OCI-LY7 (cell line): Measurements from ENCODE around the gene ZC3H4. TPM values are rescaled to one million over a fixed set of nuclear protein-coding genes. Genes with fewer than 3 reads are reported as not detected.
"Not testable (repeated sequence)": the region's sequence is repeated elsewhere in the genome, so short reads cannot be mapped to it uniquely, and the experiment has no call there.

ENCODE experiments used
- BruUV-seq: library from RNA; stranded (reverse); fragments of 400-500 nt; replicated peaks from 2 replicates; lab custom pipeline; 2021; lab: Mats Ljungman, UMichigan
- CTCF ChIA-PET: fragments of 300-600 bp; sonication (Branson Sonifier 250); formaldehyde crosslinking; loops from one replicate; lab custom pipeline; 2022; ENCODE audit warnings: antibody characterized with exemption; ENCODE audit not compliant: unreplicated experiment; lab: Charles Lee
- POLR2A ChIA-PET: fragments of 300-600 bp; sonication (Branson Sonifier 250); formaldehyde crosslinking; loops from one replicate; lab custom pipeline; 2022; ENCODE audit warnings: antibody characterized with exemption; lab: Charles Lee
- DNase-seq: peaks from one replicate; pipeline ENCODE4 v3.0.0-alpha.2; 2015; ENCODE audit warnings: low spot score
- H2AFZ ChIP-seq: fragments of 200-600 bp; sonication (generic), shearing (Covaris generic); 2 replicates; pipeline ENCODE4 v1.6.1; 2014; ENCODE audit warnings: mild to moderate bottlenecking, antibody characterized with exemption, low read length, moderate library complexity
- H3K27ac ChIP-seq: fragments of 200-600 bp; sonication (generic); 2 replicates; pipeline ENCODE4 v1.5.1; 2014; ENCODE audit warnings: mixed run types, low read depth, mild to moderate bottlenecking, moderate library complexity, low read length, inconsistent platforms; ENCODE audit not compliant: poor library complexity, severe bottlenecking
- H3K36me3 ChIP-seq: fragments of 200-600 bp; sonication (generic); 2 replicates; pipeline ENCODE4 v1.6.1; 2014; ENCODE audit warnings: mild to moderate bottlenecking, antibody characterized with exemption, low read length, moderate library complexity, mixed read lengths; ENCODE audit not compliant: insufficient read depth
- H3K4me1 ChIP-seq: fragments of 200-600 bp; sonication (generic); 2 replicates; pipeline ENCODE4 v1.5.1; 2014; ENCODE audit warnings: mild to moderate bottlenecking, low read length; ENCODE audit not compliant: insufficient read depth, poor library complexity, severe bottlenecking
- H3K4me2 ChIP-seq: fragments of 200-600 bp; sonication (generic); 2 replicates; pipeline ENCODE4 v1.6.1; 2014; ENCODE audit warnings: mild to moderate bottlenecking, low read length
- H3K4me3 ChIP-seq: fragments of 200-600 bp; sonication (generic); 2 replicates; pipeline ENCODE4 v1.5.1; 2014; ENCODE audit warnings: mild to moderate bottlenecking, low read depth, low read length; ENCODE audit not compliant: poor library complexity, severe bottlenecking
- H3K79me2 ChIP-seq: fragments of 200-600 bp; sonication (generic); 2 replicates; pipeline ENCODE4 v1.6.1; 2016; ENCODE audit warnings: low read depth, mild to moderate bottlenecking, low read length, moderate library complexity, mixed read lengths; ENCODE audit not compliant: insufficient read depth
- H3K9me2 ChIP-seq: fragments of 200-600 bp; sonication (generic); 2 replicates; pipeline ENCODE4 v1.6.1; 2016; ENCODE audit warnings: mild to moderate bottlenecking, low read length, mixed read lengths; ENCODE audit not compliant: insufficient read depth
- H3K9me3 ChIP-seq: fragments of 200-600 bp; sonication (generic); 2 replicates; pipeline ENCODE4 v1.6.1; 2014; ENCODE audit warnings: mild to moderate bottlenecking, mixed run types, low read length, mixed read lengths
- H4K20me1 ChIP-seq: fragments of 200-600 bp; sonication (generic); 2 replicates; pipeline ENCODE4 v1.6.1; 2014; ENCODE audit warnings: mild to moderate bottlenecking, antibody characterized with exemption, low read length, moderate library complexity, mixed read lengths; ENCODE audit not compliant: insufficient read depth
- EZH2phosphoT487 ChIP-seq: fragments of 200-600 bp; sonication (generic); IDR thresholded peaks from 2 replicates; pipeline ENCODE4 v1.6.1; 2018; ENCODE audit warnings: low read depth, borderline replicate concordance, mild to moderate bottlenecking, mixed run types, antibody characterized with exemption, low read length, moderate library complexity, mixed read lengths
- intact Hi-C: fragments of 100-400 bp; cut with micrococcal nuclease; formaldehyde crosslinking; loops from one replicate; pipeline ENCODE4 v1.10.0; 2022; ENCODE audit not compliant: unreplicated experiment
- total RNA-seq, 2 experiments: library from RNA; depleted of rRNA in 1 of 2; stranded (reverse); fragments of >200 nt in 1 of 2; shearing (Covaris generic) in 1 of 2; gene quantifications; 2 replicates each; pipeline ENCODE4 v1.2.3, GENCODE V29; 2014 to 2022
- TF ChIP-seq, protein P1 (sequence below): fragments of 200-600 bp; sonication (generic); conservative IDR thresholded peaks from 2 replicates; pipeline ENCODE4 v1.5.1; 2014; ENCODE audit warnings: mild to moderate bottlenecking, antibody characterized with exemption, low read length, moderate library complexity, mixed read lengths

Gene ZC3H4
- total RNA-seq, 2 experiments from 2014 or later = 23.0 to 76.8 TPM

DNA sequence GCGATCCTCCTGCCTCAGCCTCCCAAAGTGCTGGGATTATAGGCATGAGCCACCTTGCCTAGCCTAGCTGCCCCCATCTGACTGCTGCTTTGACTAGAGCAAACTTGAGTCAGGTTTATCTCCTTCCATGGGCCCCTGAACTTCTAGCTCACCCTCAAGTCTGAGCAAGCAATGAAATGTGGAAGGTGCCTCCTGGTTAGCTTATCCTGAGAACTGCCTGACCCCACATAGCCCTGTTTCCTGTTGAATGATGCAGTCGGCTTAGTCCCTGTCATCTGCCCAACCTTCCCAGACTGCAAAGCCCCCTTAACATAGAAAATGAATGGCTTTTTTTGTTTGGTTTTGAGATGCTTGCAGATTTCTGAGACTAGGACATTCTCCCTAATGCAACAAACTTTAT, 56.2 kb downstream of the ZC3H4 start:
- POLR2A ChIA-PET = no interaction called here
- no TSS peak for BruUV-seq
- no peaks in the 10 kb centered on the region for H4K20me1 ChIP-seq

DNA sequence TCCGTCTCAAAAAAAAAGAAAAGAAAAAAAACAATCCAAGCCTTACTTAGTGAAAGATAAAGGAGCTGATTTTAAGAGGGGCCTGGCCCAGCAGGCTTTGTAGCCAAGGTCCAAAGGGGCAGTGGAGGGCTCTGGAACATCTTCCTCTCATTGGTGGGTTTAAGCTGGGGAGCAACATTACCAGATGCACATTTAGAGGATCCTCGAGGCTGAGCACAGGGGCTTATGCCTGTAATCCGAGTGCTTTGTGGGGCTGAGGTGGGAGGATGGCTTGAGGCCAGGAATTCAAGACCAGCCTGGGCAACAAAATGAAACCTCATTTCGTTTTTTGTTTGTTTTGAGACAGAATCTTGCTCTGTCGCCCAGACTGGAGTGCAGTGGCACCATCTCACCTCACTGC, 57.2 kb downstream of the ZC3H4 start:
- Histone ChIP-seq H3K4me3 (no peak overlapping the region), H3K4me2 (no peak overlapping the region), H2AFZ (no peak overlapping the region), H3K36me3 (no peaks in the 10 kb centered on the region), H4K20me1 (no peaks in the 10 kb centered on the region), H3K9me3 (no peaks in the 10 kb centered on the region), H3K9me2 (no peaks in the 10 kb centered on the region), H3K79me2 (no peaks in the 10 kb centered on the region), H3K27ac (no peak overlapping the region), H3K4me1 (no peaks in the 10 kb centered on the region)
- no peak for DNase-seq
- POLR2A ChIA-PET = no interaction called here
- TF ChIP-seq, protein P1, sequence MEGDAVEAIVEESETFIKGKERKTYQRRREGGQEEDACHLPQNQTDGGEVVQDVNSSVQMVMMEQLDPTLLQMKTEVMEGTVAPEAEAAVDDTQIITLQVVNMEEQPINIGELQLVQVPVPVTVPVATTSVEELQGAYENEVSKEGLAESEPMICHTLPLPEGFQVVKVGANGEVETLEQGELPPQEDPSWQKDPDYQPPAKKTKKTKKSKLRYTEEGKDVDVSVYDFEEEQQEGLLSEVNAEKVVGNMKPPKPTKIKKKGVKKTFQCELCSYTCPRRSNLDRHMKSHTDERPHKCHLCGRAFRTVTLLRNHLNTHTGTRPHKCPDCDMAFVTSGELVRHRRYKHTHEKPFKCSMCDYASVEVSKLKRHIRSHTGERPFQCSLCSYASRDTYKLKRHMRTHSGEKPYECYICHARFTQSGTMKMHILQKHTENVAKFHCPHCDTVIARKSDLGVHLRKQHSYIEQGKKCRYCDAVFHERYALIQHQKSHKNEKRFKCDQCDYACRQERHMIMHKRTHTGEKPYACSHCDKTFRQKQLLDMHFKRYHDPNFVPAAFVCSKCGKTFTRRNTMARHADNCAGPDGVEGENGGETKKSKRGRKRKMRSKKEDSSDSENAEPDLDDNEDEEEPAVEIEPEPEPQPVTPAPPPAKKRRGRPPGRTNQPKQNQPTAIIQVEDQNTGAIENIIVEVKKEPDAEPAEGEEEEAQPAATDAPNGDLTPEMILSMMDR = no peak
- no peak for TF ChIP-seq EZH2phosphoT487
- BruUV-seq = no TSS peak
- CTCF ChIA-PET = no interaction called here
- intact Hi-C loops = no loop called here

More for the DNA sequence above, 56.2 kb downstream of the ZC3H4 start:
- no peak overlapping the region for H3K4me2 ChIP-seq
- CTCF ChIA-PET = no interaction called here
- H3K9me3 ChIP-seq = no peaks in the 10 kb centered on the region
- no peak for TF ChIP-seq EZH2phosphoT487
- TF ChIP-seq, protein P1 = no peak
- no peaks in the 10 kb centered on the region for H3K9me2 ChIP-seq
- no peaks in the 10 kb centered on the region for H3K4me1 ChIP-seq
- intact Hi-C loops = no loop called here
- H3K4me3 ChIP-seq = no peak overlapping the region
- no peak overlapping the region for H2AFZ ChIP-seq
- no peak for DNase-seq
- H3K27ac ChIP-seq = no peak overlapping the region
- H3K36me3 ChIP-seq = no peaks in the 10 kb centered on the region; the same call in 1 of the 2 replicates
- no peaks in the 10 kb centered on the region for H3K79me2 ChIP-seq

DNA sequence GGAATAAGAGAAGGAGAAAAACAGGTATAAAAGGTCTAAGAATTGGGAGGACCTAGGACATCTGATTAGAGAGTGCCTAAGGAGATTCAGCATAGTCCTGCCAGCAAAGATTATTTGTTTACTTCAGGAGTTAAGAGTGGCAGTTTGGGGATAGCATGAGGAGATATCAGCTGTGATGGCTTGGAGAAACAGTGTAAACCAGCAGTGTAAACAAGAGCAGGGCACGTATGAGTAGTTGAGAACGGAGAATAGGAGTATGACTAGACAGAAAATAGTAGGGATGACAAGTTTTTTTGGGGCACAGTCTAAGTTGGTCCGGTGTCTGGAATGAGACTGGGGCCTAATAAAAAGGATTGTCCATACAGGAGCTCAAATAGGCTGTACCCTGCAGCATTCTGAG, 63.0 kb downstream of the ZC3H4 start:
- intact Hi-C loops, H3K9me3 ChIP-seq, H3K36me3 ChIP-seq, H4K20me1 ChIP-seq, H3K27ac ChIP-seq, H3K9me2 ChIP-seq, H3K4me3 ChIP-seq, BruUV-seq, H3K4me2 ChIP-seq, POLR2A ChIA-PET, DNase-seq, CTCF ChIA-PET, H2AFZ ChIP-seq: not testable (repeated sequence)
- peaks cover 12% of the 10 kb centered on the region for H3K4me1 ChIP-seq
- H3K79me2 ChIP-seq = peaks cover 12% of the 10 kb centered on the region; the same call in 1 of the 2 replicates
